Measurements from ENCODE around the gene TTC3.

DNA sequence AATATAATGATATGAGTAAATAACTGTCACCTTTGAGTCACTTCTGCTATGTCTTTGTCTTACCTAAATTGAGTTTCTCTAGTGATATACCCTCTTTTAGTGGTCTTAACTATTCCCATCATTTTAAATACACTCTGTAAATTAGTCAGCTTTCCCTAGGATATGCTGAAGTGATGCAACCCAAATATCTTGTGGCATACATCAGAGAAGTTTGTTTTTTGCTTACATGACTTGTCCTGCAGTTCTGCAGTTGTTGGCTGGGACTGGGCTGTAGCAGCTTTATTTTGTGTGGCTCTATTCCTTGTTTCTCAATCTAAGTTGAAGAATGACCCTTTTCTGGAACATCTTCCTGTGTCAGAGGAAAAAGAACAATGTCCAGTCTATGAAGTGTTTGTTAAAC is 76.4 kb downstream of the TTC3 start:
- TF ChIP-seq, protein P1, sequence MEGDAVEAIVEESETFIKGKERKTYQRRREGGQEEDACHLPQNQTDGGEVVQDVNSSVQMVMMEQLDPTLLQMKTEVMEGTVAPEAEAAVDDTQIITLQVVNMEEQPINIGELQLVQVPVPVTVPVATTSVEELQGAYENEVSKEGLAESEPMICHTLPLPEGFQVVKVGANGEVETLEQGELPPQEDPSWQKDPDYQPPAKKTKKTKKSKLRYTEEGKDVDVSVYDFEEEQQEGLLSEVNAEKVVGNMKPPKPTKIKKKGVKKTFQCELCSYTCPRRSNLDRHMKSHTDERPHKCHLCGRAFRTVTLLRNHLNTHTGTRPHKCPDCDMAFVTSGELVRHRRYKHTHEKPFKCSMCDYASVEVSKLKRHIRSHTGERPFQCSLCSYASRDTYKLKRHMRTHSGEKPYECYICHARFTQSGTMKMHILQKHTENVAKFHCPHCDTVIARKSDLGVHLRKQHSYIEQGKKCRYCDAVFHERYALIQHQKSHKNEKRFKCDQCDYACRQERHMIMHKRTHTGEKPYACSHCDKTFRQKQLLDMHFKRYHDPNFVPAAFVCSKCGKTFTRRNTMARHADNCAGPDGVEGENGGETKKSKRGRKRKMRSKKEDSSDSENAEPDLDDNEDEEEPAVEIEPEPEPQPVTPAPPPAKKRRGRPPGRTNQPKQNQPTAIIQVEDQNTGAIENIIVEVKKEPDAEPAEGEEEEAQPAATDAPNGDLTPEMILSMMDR (IDR thresholded peaks at IDR 0.05): no peak
- TF ChIP-seq, protein P2, sequence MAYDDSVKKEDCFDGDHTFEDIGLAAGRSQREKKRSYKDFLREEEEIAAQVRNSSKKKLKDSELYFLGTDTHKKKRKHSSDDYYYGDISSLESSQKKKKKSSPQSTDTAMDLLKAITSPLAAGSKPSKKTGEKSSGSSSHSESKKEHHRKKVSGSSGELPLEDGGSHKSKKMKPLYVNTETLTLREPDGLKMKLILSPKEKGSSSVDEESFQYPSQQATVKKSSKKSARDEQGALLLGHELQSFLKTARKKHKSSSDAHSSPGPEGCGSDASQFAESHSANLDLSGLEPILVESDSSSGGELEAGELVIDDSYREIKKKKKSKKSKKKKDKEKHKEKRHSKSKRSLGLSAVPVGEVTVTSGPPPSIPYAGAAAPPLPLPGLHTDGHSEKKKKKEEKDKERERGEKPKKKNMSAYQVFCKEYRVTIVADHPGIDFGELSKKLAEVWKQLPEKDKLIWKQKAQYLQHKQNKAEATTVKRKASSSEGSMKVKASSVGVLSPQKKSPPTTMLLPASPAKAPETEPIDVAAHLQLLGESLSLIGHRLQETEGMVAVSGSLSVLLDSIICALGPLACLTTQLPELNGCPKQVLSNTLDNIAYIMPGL (CRISPR knock-in tag; IDR thresholded peaks at IDR 0.05): no peak
- TF ChIP-seq USF1 (CRISPR knock-in tag; IDR thresholded peaks at IDR 0.05) (no peak), FOXP1 (CRISPR knock-in tag; IDR thresholded peaks at IDR 0.05; ENCODE audit: borderline replicate concordance) (no peak)
- TF ChIP-seq, protein P3, sequence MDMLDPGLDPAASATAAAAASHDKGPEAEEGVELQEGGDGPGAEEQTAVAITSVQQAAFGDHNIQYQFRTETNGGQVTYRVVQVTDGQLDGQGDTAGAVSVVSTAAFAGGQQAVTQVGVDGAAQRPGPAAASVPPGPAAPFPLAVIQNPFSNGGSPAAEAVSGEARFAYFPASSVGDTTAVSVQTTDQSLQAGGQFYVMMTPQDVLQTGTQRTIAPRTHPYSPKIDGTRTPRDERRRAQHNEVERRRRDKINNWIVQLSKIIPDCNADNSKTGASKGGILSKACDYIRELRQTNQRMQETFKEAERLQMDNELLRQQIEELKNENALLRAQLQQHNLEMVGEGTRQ (CRISPR knock-in tag; IDR thresholded peaks at IDR 0.05): no peak

Measured in WTC11 (cell line).